ENCODE measurements around the gene GAPDH.

Gene GAPDH

GRCh38 chr12:6500466-6500865 is 33.9 kb upstream of the GAPDH start:
- Histone ChIP-seq H3K27ac (no peak overlapping the region), H3K9ac (no peak overlapping the region), H2AFZ (ENCODE audit: low read depth) (no peak overlapping the region), H3K27me3 (ENCODE audit: insufficient read depth, low read depth) (no peaks in the 10 kb centered on the region), H3K4me1 (ENCODE audit: low read depth, poor library complexity, severe bottlenecking) (peaks cover 14% of the 10 kb centered on the region), H4K20me1 (ENCODE audit: insufficient read depth) (no peaks in the 10 kb centered on the region), H3K79me2 (ENCODE audit: insufficient read depth, low read depth) (peaks cover 47% of the 10 kb centered on the region), H3K36me3 (ENCODE audit: insufficient read depth) (no peaks in the 10 kb centered on the region), H3K4me3 (IDR thresholded peaks at IDR 0.05; ENCODE audit: insufficient read depth, low read depth, low read length) (no peak overlapping the region), H3K4me2 (no peak overlapping the region)
- TF ChIP-seq CTCF (conservative IDR thresholded peaks at IDR 0.05; ENCODE audit: low read depth, low read length), result no peak

GRCh38 chr12:6507102-6507998 is 27.0 kb upstream of the GAPDH start:
- no peak overlapping the region for H3K9ac ChIP-seq
- H2AFZ ChIP-seq (ENCODE audit: low read depth), result no peak overlapping the region
- peaks cover 34% of the 10 kb centered on the region for H3K79me2 ChIP-seq (ENCODE audit: insufficient read depth, low read depth)
- H3K4me1 ChIP-seq (ENCODE audit: low read depth, poor library complexity, severe bottlenecking), result peaks cover 9% of the 10 kb centered on the region
- no peaks in the 10 kb centered on the region for H3K36me3 ChIP-seq (ENCODE audit: insufficient read depth)
- H4K20me1 ChIP-seq (ENCODE audit: insufficient read depth), result no peaks in the 10 kb centered on the region
- H3K4me3 ChIP-seq (IDR thresholded peaks at IDR 0.05; ENCODE audit: insufficient read depth, low read depth, low read length), result no peak overlapping the region
- H3K27me3 ChIP-seq (ENCODE audit: insufficient read depth, low read depth), result no peaks in the 10 kb centered on the region
- H3K27ac ChIP-seq, result no peak overlapping the region
- no peak overlapping the region for H3K4me2 ChIP-seq
- no peak for TF ChIP-seq CTCF (conservative IDR thresholded peaks at IDR 0.05; ENCODE audit: low read depth, low read length)

- peaks cover 9% of the 10 kb centered on the region for H3K4me1 ChIP-seq (ENCODE audit: low read depth, poor library complexity, severe bottlenecking)
- no peak overlapping the region for H3K9ac ChIP-seq
- TF ChIP-seq CTCF (conservative IDR thresholded peaks at IDR 0.05; ENCODE audit: low read depth, low read length), result no peak
- H3K4me2 ChIP-seq, result no peak overlapping the region
- no peak overlapping the region for H3K4me3 ChIP-seq (IDR thresholded peaks at IDR 0.05; ENCODE audit: insufficient read depth, low read depth, low read length)
- H2AFZ ChIP-seq (ENCODE audit: low read depth), result no peak overlapping the region
- no peak overlapping the region for H3K27ac ChIP-seq
- H4K20me1 ChIP-seq (ENCODE audit: insufficient read depth), result no peaks in the 10 kb centered on the region
- no peaks in the 10 kb centered on the region for H3K27me3 ChIP-seq (ENCODE audit: insufficient read depth, low read depth)
- H3K36me3 ChIP-seq (ENCODE audit: insufficient read depth), result no peaks in the 10 kb centered on the region
- H3K79me2 ChIP-seq (ENCODE audit: insufficient read depth, low read depth), result peaks cover 31% of the 10 kb centered on the region
Observed at GRCh38 chr12:6508087-6508486, 26.2 kb upstream of the GAPDH start.

- H3K9ac ChIP-seq, result no peak overlapping the region
- no peak overlapping the region for H2AFZ ChIP-seq (ENCODE audit: low read depth)
- H3K27me3 ChIP-seq (ENCODE audit: insufficient read depth, low read depth), result no peaks in the 10 kb centered on the region
- H3K4me2 ChIP-seq, result no peak overlapping the region
- no peaks in the 10 kb centered on the region for H3K4me1 ChIP-seq (ENCODE audit: low read depth, poor library complexity, severe bottlenecking)
- H3K4me3 ChIP-seq (IDR thresholded peaks at IDR 0.05; ENCODE audit: insufficient read depth, low read depth, low read length), result no peak overlapping the region
- TF ChIP-seq CTCF (conservative IDR thresholded peaks at IDR 0.05; ENCODE audit: low read depth, low read length), result no peak
- H3K79me2 ChIP-seq (ENCODE audit: insufficient read depth, low read depth), result no peaks in the 10 kb centered on the region
- no peaks in the 10 kb centered on the region for H4K20me1 ChIP-seq (ENCODE audit: insufficient read depth)
- H3K27ac ChIP-seq, result no peak overlapping the region
- H3K36me3 ChIP-seq (ENCODE audit: insufficient read depth), result peaks cover 10% of the 10 kb centered on the region; the same call in 1 of the 2 replicates
Observed at GRCh38 chr12:6520186-6520585, 14.1 kb upstream of the GAPDH start.

All from KMS-11 (cell line).